ENCODE measurements around the gene SPRED1. TPM values are rescaled to one million over a fixed set of nuclear protein-coding genes. Genes with fewer than 3 reads are reported as not detected.

The SPRED1 gene
- polyA plus RNA-seq, 4 donors: 31.5 to 39.2 (median 37.2) TPM

Other genes with a start within 250 kb of the SPRED1 start
- gene FAM98B, start 201.3 kb downstream of the SPRED1 start, polyA plus RNA-seq (ENCODE audit: insufficient read length in 4 of 4): 100 to 1,000 TPM in 1 of 4 donors, 10 to 100 TPM in 3; 73.3 to 104 (median 93.5) TPM

Data from right renal pelvis (tissue), 4 donors.